Measurements from ENCODE around the gene DAGLB. TPM values are rescaled to one million over a fixed set of nuclear protein-coding genes. Genes with fewer than 3 reads are reported as not detected.
"Not testable (repeated sequence)": the region's sequence is repeated elsewhere in the genome, so short reads cannot be mapped to it uniquely, and the experiment has no call there.

DAGLB gene
- total RNA-seq, 1 donor from 2014 or later: 27.2 TPM

DNA sequence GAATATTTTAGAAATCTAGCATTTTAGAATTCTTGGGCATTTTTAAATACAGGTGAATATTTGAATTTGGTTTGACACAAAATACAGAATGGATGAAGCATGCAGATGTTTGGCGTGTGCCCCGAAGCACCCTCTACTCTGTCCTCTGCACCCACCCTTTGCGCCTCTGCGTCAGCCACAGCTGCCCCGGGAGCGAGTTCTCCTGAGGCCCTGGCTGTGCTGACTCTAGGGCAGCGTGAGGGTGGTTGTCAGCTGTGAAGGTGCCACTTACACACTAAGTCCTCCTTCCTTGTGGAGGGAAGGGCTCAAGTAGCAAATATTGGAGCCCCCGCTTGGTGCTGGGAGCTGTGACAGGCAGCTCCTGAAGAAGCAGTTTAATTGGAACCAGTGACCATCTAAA, 48.4 kb downstream of the DAGLB start:
- Mint-ChIP-seq H3K4me3 (ENCODE audit: unreplicated experiment) (no peak overlapping the region), H3K4me1 (ENCODE audit: unreplicated experiment) (peaks cover 14% of the 10 kb centered on the region), H3K27me3 (ENCODE audit: unreplicated experiment) (peaks cover 9% of the 10 kb centered on the region), H3K9me3 (ENCODE audit: unreplicated experiment) (no peaks in the 10 kb centered on the region), H3K36me3 (ENCODE audit: low read depth, unreplicated experiment) (peaks cover 44% of the 10 kb centered on the region), H3K27ac (ENCODE audit: unreplicated experiment) (no peak overlapping the region)
- DNase-seq (ENCODE audit: low spot score): no peak
- TF ChIP-seq, protein P1, sequence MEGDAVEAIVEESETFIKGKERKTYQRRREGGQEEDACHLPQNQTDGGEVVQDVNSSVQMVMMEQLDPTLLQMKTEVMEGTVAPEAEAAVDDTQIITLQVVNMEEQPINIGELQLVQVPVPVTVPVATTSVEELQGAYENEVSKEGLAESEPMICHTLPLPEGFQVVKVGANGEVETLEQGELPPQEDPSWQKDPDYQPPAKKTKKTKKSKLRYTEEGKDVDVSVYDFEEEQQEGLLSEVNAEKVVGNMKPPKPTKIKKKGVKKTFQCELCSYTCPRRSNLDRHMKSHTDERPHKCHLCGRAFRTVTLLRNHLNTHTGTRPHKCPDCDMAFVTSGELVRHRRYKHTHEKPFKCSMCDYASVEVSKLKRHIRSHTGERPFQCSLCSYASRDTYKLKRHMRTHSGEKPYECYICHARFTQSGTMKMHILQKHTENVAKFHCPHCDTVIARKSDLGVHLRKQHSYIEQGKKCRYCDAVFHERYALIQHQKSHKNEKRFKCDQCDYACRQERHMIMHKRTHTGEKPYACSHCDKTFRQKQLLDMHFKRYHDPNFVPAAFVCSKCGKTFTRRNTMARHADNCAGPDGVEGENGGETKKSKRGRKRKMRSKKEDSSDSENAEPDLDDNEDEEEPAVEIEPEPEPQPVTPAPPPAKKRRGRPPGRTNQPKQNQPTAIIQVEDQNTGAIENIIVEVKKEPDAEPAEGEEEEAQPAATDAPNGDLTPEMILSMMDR (IDR thresholded peaks at IDR 0.05; ENCODE audit: unreplicated experiment): no peak

- Mint-ChIP-seq H3K4me1 (ENCODE audit: unreplicated experiment) (peaks cover 14% of the 10 kb centered on the region), H3K36me3 (ENCODE audit: low read depth, unreplicated experiment) (peaks cover 44% of the 10 kb centered on the region), H3K4me3 (ENCODE audit: unreplicated experiment) (no peak overlapping the region), H3K27ac (ENCODE audit: unreplicated experiment) (peak overlapping the region; percentile 20), H3K9me3 (ENCODE audit: unreplicated experiment) (no peaks in the 10 kb centered on the region), H3K27me3 (ENCODE audit: unreplicated experiment) (peaks cover 10% of the 10 kb centered on the region)
- TF ChIP-seq, protein P1 (IDR thresholded peaks at IDR 0.05; ENCODE audit: unreplicated experiment): no peak
- DNase-seq (ENCODE audit: low spot score): no peak
Observed at GRCh38 chr7:6398943-6399342, 48.8 kb downstream of the DAGLB start.

DNA sequence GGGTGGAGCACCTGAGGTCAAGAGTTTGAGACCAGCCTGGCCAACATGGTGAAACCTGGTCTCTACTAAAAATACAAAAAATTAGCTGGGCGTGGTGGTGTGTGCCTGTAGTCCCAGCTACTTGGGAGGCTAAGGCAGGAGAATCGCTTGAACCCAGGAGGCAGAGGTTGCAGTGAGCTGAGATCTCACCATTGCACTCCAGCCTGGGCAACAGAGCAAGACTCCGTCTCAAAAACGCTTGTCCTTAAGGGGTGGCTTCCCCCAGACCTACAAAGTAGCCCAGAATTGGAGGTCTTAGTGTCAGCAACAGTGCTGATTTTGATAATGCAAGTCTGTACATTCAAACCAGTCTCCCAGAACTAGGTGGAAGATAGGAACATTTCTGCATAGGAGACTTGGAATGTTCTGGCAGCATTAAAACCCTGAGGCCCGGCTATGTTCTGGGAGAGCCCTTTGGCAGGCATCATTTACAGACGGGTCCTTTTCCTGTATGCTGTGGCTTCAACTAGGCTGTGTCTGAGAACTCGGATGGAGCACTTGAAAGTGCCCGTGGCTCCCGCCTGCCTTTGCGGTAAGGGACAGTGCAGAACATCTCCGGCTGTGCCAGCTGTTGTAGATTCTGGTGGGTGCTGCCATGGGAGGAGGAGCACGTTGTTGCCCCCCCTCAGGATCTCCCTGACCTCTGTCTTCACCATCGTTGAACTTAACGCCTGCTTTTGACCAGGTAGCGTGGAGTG, 49.8 kb downstream of the DAGLB start:
- H3K27ac Mint-ChIP-seq (ENCODE audit: unreplicated experiment); H3K4me3 Mint-ChIP-seq (ENCODE audit: unreplicated experiment); H3K27me3 Mint-ChIP-seq (ENCODE audit: unreplicated experiment); H3K9me3 Mint-ChIP-seq (ENCODE audit: unreplicated experiment); DNase-seq (ENCODE audit: low spot score): not testable (repeated sequence)
- peaks cover 14% of the 10 kb centered on the region for H3K4me1 Mint-ChIP-seq (ENCODE audit: unreplicated experiment)
- peaks cover 48% of the 10 kb centered on the region for H3K36me3 Mint-ChIP-seq (ENCODE audit: low read depth, unreplicated experiment)

GRCh38 chr7:6395898-6396595, 51.7 kb downstream of the DAGLB start:
- Mint-ChIP-seq H3K4me3 (ENCODE audit: unreplicated experiment) (no peak overlapping the region), H3K36me3 (ENCODE audit: low read depth, unreplicated experiment) (peaks cover 45% of the 10 kb centered on the region), H3K27me3 (ENCODE audit: unreplicated experiment) (peaks cover 5% of the 10 kb centered on the region), H3K27ac (ENCODE audit: unreplicated experiment) (no peak overlapping the region), H3K4me1 (ENCODE audit: unreplicated experiment) (peaks cover 12% of the 10 kb centered on the region), H3K9me3 (ENCODE audit: unreplicated experiment) (no peaks in the 10 kb centered on the region)
- TF ChIP-seq, protein P1 (IDR thresholded peaks at IDR 0.05; ENCODE audit: unreplicated experiment): no peak
- no peak for DNase-seq (ENCODE audit: low spot score)

DNA sequence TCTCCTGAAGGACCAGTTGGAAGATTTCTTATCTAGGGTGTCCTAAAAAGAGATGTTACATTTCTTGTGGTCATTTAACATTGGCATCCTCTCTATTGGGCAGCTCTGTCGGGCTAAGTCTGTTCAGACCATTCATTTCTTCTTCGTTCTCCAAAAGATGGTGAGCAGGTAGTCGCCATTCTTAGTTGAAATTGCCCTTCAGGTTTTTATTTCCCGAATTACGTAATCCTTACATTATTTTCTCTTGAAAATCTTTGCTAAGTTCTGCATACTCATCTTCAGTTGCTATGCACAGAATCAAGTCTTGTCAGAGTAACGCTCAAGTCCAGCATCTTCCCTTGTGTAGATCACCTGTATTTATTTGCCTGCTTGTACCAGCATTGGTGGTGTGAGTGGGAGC, 53.6 kb downstream of the DAGLB start:
- Mint-ChIP-seq H3K27me3 (ENCODE audit: unreplicated experiment) (peaks cover 5% of the 10 kb centered on the region), H3K9me3 (ENCODE audit: unreplicated experiment) (no peaks in the 10 kb centered on the region), H3K4me3 (ENCODE audit: unreplicated experiment) (no peak overlapping the region), H3K27ac (ENCODE audit: unreplicated experiment) (no peak overlapping the region), H3K4me1 (ENCODE audit: unreplicated experiment) (peaks cover 12% of the 10 kb centered on the region), H3K36me3 (ENCODE audit: low read depth, unreplicated experiment) (peaks cover 45% of the 10 kb centered on the region)
- no peak for DNase-seq (ENCODE audit: low spot score)
- TF ChIP-seq, protein P1 (IDR thresholded peaks at IDR 0.05; ENCODE audit: unreplicated experiment): no peak
